Astrocyte of the spinal cord (primary cell): ENCODE results near the gene FAF1.
A peak's percentile ranks its signal among the peaks of the same experiment; 100 is the strongest.
"Not testable (repeated sequence)": the region's sequence is repeated elsewhere in the genome, so short reads cannot be mapped to it uniquely, and the experiment has no call there.

ENCODE experiments used
- DNase-seq: peaks from one replicate; pipeline ENCODE4 v3.0.0; 2011; ENCODE audit warnings: low read depth, low spot score
- H3K4me3 ChIP-seq: 2 replicates; pipeline ENCODE4 v1.5.1; 2011; ENCODE audit warnings: low read depth, mild to moderate bottlenecking, low read length, moderate library complexity
- CTCF ChIP-seq: IDR thresholded peaks from 2 replicates; pipeline ENCODE4 v1.5.1; 2012; ENCODE audit warnings: low read depth, mild to moderate bottlenecking, low read length, inconsistent platforms
- in situ Hi-C: cut with HindIII; loops from 2 replicates; pipeline ENCODE4 v1.10.0; 2017; ENCODE audit warnings: low sequenced_read_pairs

Gene FAF1

DNA sequence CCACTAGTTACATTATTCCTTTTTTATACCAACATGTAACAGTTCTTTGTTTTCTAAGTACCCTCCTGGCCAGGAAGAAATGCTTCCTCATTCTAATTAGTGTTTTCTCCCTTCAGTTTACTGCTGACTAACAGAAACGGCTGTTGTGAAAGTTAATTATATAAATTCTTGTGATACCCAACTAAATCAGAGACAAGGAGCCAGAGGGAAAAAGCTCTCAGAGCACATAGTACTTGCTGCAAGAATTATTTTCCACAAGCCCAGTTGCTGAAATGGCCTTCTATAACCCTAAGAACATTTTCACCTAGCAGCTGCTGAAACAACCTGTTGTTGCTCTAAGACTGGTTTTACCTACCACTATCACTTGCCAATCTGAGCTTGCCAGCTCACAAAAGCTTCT is 82.4 kb downstream of the FAF1 start:
- DNase-seq = no peak
- no peak for TF ChIP-seq CTCF
- no peak overlapping the region for H3K4me3 ChIP-seq
- in situ Hi-C loops = no loop called here

DNA sequence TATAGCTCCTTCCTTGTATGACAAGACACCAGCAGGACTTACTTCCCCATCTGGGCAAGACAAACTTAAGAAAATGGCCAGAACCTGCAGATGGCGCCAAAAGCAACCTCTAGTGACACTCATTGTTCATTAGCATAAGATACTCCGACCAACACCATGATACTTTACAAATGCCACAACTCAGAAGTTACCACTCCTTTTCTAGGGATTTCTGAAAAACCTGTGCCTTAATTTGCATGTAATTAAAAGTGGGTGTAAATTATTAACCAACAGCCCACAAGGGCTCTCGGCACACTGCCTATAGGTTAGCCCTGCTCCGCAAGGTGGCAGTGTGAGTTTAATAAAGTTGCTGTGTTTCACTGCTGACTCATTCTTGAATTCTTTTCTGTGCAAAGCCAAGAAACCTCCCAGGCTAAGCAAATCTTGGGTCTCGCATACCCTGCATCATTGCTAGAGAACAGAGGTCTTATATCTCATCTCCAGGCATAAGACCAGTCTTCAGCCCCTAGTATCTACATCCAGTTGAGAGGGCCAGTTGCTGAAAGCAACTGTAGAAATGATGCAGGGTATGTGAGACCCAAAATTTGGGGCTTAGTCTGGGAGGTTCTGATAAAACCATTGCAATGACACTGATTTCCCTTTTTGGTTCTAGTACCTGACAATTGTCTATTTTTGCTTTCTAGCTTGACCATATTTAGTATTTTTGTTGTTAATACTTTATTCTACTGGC is 86.4 kb downstream of the FAF1 start:
- in situ Hi-C loops = no loop called here
- peak overlapping the region; percentile 14 for H3K4me3 ChIP-seq
- peak; percentile 68 for TF ChIP-seq CTCF
- DNase-seq = peak; percentile 77

DNA sequence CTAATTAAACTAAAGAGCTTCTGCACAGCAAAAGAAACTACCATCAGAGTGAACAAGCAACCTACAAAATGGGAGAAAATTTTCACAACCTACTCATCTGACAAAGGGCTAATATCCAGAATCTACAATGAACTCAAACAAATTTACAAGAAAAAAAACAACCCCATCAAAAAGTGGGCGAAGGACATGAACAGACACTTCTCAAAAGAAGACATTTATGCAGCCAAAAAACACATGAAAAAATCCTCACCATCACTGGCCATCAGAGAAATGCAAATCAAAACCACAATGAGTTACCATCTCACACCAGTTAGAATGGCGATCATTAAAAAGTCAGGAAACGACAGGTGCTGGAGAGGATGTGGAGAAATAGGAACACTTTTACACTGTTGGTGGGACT is 95.2 kb downstream of the FAF1 start:
- in situ Hi-C loops, H3K4me3 ChIP-seq, DNase-seq: not testable (repeated sequence)

GRCh38 chr1:50861772-50862171 is 98.3 kb downstream of the FAF1 start:
- no peak for DNase-seq
- in situ Hi-C loops = no loop called here
- H3K4me3 ChIP-seq = no peak overlapping the region
- no peak for TF ChIP-seq CTCF

DNA sequence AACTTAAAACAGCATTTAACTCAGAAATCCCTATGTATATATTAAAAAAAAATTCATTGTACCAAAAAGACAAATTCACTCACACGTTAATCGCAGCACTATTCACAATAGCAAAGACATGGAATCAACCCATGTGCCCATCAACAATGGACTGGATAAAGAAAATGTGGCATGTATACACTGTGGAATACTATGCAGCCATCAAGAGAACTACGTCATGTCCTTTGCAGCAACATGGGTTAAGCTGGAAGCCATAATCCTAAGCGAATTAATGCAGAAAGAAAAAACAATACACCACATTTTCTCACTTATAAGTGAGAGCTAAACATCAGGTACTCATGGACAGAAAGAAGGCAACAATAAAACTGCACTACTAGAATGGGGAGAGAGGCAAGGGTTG is 99.4 kb downstream of the FAF1 start:
- in situ Hi-C loops = no loop called here
- TF ChIP-seq CTCF = no peak
- H3K4me3 ChIP-seq = no peak overlapping the region
- no peak for DNase-seq

DNA sequence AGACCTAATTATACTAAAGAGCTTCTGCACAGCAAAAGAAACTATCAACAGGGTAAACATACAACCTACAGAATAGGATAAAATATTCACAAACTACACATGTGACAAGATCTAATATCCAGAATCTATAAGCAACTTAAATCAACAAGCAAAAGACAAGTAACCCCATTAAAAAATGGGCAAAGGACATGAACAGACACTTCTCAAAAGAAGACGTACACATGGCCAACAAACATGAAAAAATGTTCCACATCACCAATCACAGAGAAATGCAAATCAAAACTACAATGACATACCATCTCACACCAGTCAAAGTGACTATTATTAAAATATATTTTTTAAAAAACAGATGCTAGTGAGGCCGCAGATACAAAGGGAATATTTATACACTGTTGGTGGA is 99.8 kb downstream of the FAF1 start:
- TF ChIP-seq CTCF = no peak
- in situ Hi-C loops = no loop called here
- DNase-seq = no peak
- H3K4me3 ChIP-seq = no peak overlapping the region

- no peak overlapping the region for H3K4me3 ChIP-seq
- in situ Hi-C loops = no loop called here
- TF ChIP-seq CTCF = no peak
- DNase-seq = no peak
Observed at GRCh38 chr1:50859657-50860056, 100.4 kb downstream of the FAF1 start.
